ENCODE measurements around the gene MLLT3. TPM values are rescaled to one million over a fixed set of nuclear protein-coding genes. Genes with fewer than 3 reads are reported as not detected.

The MLLT3 gene
- total RNA-seq, 2 experiments from 2014 or later: 59.1 to 60.8 TPM

DNA sequence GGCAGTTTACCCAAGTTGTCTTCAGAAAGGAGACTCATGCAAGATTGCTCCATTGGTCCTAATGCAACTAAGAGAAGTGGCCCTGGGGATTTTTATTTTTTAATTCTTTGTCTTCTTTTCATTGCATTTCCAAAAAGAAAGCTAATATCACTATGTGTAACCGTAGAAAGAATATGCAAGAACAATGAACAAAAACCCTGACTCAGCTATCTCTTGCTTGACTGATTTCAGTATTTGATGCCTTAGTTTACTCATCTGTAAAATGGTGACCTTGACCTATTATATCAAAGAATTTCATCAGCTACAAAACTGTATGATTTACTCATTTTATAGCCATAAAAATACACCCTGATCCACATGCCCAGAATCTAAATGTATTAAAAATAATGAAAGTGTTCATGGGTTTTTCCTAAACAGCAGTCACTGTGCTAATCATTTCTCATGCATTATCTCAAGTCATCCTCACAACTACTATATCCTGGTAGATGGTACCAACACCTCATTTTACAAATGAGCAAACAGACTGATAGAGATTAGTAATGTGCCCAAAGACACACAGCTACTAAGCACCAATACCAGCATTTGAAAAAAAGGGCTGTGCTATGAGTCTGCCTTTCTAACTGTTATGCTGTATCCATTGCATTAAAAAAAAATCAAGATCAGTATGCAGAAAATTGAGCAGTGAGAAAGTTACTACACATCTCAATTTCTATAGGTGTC is 185.7 kb downstream of the MLLT3 start:
- Mint-ChIP-seq H3K4me3 (no peak overlapping the region), H3K27me3 (no peaks in the 10 kb centered on the region), H3K36me3 (ENCODE audit: low read depth) (peaks cover 20% of the 10 kb centered on the region), H3K27ac (no peak overlapping the region), H3K4me1 (ENCODE audit: low read depth) (peaks cover 31% of the 10 kb centered on the region), H3K9me3 (no peaks in the 10 kb centered on the region)
- intact Hi-C loops (cut with micrococcal nuclease): no loop called here
- ChIA-PET CTCF (interaction anchor here (1.0 kb wide), 1 partner anchor 76 kb away, joined by 3 read pairs; no protein-coding TSS in a partner anchor), POLR2A (interaction anchor here (0.7 kb wide), 1 partner anchor 29 kb away, joined by 3 read pairs; no protein-coding TSS in a partner anchor)
- DNase-seq: no peak
- TF ChIP-seq, protein P1, sequence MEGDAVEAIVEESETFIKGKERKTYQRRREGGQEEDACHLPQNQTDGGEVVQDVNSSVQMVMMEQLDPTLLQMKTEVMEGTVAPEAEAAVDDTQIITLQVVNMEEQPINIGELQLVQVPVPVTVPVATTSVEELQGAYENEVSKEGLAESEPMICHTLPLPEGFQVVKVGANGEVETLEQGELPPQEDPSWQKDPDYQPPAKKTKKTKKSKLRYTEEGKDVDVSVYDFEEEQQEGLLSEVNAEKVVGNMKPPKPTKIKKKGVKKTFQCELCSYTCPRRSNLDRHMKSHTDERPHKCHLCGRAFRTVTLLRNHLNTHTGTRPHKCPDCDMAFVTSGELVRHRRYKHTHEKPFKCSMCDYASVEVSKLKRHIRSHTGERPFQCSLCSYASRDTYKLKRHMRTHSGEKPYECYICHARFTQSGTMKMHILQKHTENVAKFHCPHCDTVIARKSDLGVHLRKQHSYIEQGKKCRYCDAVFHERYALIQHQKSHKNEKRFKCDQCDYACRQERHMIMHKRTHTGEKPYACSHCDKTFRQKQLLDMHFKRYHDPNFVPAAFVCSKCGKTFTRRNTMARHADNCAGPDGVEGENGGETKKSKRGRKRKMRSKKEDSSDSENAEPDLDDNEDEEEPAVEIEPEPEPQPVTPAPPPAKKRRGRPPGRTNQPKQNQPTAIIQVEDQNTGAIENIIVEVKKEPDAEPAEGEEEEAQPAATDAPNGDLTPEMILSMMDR (IDR thresholded peaks at IDR 0.05): no peak
- no peak for ATAC-seq

DNA sequence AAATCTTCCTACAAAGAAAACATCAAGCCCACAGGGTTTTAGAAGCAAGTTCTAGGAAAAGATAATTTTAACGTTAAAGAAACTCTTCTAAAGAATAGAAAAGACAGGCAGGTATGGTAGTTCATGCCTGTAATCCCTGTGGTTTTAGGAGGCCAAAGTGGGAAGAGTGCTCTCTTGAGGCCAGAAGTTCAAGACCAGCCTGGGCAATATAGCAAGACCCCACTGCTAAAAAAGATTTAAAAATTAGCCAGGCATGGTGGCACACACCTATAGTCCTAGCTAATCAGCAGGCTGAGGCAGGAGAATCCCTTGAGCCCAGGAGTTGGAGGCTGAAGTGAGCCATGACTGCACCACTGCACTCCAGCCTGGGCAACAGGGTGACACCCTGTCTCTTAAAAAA is 193.3 kb downstream of the MLLT3 start:
- ATAC-seq: no peak
- Mint-ChIP-seq H3K9me3 (no peaks in the 10 kb centered on the region), H3K4me1 (ENCODE audit: low read depth) (peaks cover 11% of the 10 kb centered on the region), H3K36me3 (ENCODE audit: low read depth) (peaks cover 3% of the 10 kb centered on the region), H3K4me3 (no peak overlapping the region), H3K27me3 (no peaks in the 10 kb centered on the region), H3K27ac (no peak overlapping the region)
- no peak for DNase-seq
- intact Hi-C loops (cut with micrococcal nuclease): no loop called here
- POLR2A ChIA-PET: no interaction called here
- CTCF ChIA-PET: interaction anchor here (1.1 kb wide), 1 partner anchor 964 kb away, joined by 4 read pairs; no protein-coding TSS in a partner anchor
- TF ChIP-seq, protein P1 (IDR thresholded peaks at IDR 0.05): no peak

DNA sequence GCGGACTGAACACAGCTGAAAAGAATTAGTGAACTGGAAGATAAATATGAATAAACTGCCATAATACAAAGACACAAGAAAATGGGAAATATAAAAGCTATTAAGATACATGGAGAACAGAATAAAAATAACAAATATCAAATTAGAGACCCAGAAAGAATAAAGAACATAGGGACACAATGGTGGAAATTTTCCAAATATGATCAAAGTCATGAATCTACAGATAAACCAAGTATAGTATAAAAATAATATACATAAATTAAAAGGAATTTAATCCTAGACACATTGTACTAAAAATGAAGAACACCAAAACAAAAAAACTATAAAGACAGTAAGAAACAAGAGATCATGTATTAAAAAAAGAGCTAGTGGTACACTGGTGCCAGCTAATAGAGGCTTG is 194.9 kb downstream of the MLLT3 start:
- no peak for ATAC-seq
- Mint-ChIP-seq H3K36me3 (ENCODE audit: low read depth) (no peaks in the 10 kb centered on the region), H3K4me1 (ENCODE audit: low read depth) (peaks cover 14% of the 10 kb centered on the region), H3K27me3 (no peaks in the 10 kb centered on the region), H3K9me3 (no peaks in the 10 kb centered on the region), H3K27ac (no peak overlapping the region), H3K4me3 (no peak overlapping the region)
- intact Hi-C loops (cut with micrococcal nuclease): no loop called here
- ChIA-PET POLR2A (no interaction called here), CTCF (no interaction called here)
- DNase-seq: no peak
- TF ChIP-seq, protein P1 (IDR thresholded peaks at IDR 0.05): no peak

DNA sequence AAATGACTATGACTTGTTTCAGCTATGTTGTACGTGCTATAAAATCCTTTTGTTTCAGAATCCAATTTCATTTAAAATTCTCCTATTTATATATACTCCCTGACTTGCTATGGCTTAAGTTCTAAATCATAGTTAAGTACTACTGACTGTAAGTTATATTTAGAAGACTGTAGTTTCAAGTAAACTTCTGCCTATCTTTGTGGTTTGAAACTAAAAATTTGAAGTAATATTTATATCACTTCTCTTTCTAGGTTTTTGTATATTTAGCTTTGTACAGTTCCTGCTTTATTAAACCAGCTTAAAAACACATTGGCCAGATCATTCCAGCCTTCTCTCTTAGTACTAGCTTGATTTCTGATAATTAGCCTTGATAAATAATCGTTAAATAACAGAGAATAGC is 196.3 kb downstream of the MLLT3 start:
- H3K9me3 Mint-ChIP-seq: no peaks in the 10 kb centered on the region
- H3K36me3 Mint-ChIP-seq (ENCODE audit: low read depth): no peaks in the 10 kb centered on the region
- POLR2A ChIA-PET: no interaction called here
- CTCF ChIA-PET: interaction anchor here (1.1 kb wide), 1 partner anchor 196 kb away, joined by 5 read pairs; the partner anchor contains the start of gene MLLT3
- no peak overlapping the region for H3K27ac Mint-ChIP-seq
- DNase-seq: no peak
- H3K27me3 Mint-ChIP-seq: no peaks in the 10 kb centered on the region
- ATAC-seq: no peak
- H3K4me1 Mint-ChIP-seq (ENCODE audit: low read depth): peaks cover 15% of the 10 kb centered on the region
- intact Hi-C loops (cut with micrococcal nuclease): no loop called here
- TF ChIP-seq, protein P1 (IDR thresholded peaks at IDR 0.05): no peak
- H3K4me3 Mint-ChIP-seq: no peak overlapping the region

DNA sequence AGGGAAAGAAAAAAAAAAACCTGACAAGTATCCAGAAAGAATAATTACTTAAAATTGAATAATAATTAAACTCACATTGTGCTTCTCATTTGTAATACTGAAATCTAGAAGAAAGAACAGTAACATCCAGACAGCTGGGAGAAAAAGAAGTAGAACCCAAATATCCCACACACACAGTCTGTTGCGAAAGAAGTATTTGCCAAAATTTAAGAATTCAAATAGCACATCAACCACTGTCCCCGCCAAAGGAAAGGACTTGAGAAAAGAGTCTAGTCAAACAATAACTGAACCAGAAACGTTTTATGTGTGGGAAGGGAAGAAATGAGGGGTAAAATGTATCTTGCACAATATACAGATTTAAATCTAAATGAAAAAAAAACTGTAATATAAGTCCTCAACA is 202.8 kb downstream of the MLLT3 start:
- ChIA-PET POLR2A (no interaction called here), CTCF (interaction anchor here (0.9 kb wide), 1 partner anchor 62 kb away, joined by 3 read pairs; no protein-coding TSS in a partner anchor)
- no peaks in the 10 kb centered on the region for H3K9me3 Mint-ChIP-seq
- intact Hi-C loops (cut with micrococcal nuclease): no loop called here
- no peak overlapping the region for H3K27ac Mint-ChIP-seq
- H3K4me3 Mint-ChIP-seq: no peak overlapping the region
- no peak for ATAC-seq
- DNase-seq: no peak
- H3K4me1 Mint-ChIP-seq (ENCODE audit: low read depth): peaks cover 26% of the 10 kb centered on the region
- H3K36me3 Mint-ChIP-seq (ENCODE audit: low read depth): no peaks in the 10 kb centered on the region
- TF ChIP-seq, protein P1 (IDR thresholded peaks at IDR 0.05): no peak
- no peaks in the 10 kb centered on the region for H3K27me3 Mint-ChIP-seq

Measured in activated CD8-positive, alpha-beta T cell treated with anti-CD3 and anti-CD28 coated beads for 36 hours (primary cell).